OCI-M1 (cell line): ENCODE measurements around the gene DENND5B.
A peak's percentile ranks its signal among the peaks of the same experiment; 100 is the strongest.
"Not testable (repeated sequence)": the region's sequence is repeated elsewhere in the genome, so short reads cannot be mapped to it uniquely, and the experiment has no call there.

Experiments
- DNase-seq: peaks from one replicate; lab custom pipeline; 2025; lab: John Stamatoyannopoulos, UW

The DENND5B gene

DNA sequence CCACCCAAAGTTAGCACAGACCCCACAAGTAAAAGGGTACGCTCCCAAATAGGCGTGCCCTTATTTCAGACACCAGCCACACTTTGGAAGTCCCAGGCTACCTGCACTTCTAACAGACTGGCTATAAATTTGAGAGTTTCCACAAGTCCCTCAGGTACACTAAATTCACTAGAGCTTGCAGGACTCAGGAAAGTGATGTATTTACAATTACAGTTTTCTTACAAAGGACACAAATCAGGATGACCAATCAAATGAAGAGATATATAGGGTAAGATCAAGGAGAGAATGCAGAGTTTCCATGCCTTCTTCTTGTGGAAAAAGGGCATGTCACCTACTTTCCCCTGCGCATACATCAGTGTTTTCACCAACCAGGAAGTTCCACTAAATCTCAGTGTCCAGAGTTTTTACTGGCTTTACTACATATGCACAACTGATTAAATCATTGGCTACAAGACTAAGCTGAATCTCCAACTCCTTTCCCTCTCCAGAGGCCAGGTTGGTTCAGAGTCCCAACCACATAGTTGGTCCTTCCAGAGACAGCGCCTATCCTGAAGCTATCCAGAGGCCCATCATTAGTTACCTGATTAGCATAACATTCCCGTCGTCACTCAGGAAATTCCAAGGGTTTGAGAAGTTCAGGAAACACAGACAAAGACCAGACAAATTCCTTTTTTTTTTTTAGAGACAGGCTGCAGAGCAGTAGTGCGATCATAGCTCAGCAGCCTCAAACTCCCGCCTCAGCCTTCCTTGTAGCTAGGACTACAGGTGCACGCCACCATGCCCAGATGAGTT is 84.2 kb downstream of the DENND5B start:
- no peak for DNase-seq

DNA sequence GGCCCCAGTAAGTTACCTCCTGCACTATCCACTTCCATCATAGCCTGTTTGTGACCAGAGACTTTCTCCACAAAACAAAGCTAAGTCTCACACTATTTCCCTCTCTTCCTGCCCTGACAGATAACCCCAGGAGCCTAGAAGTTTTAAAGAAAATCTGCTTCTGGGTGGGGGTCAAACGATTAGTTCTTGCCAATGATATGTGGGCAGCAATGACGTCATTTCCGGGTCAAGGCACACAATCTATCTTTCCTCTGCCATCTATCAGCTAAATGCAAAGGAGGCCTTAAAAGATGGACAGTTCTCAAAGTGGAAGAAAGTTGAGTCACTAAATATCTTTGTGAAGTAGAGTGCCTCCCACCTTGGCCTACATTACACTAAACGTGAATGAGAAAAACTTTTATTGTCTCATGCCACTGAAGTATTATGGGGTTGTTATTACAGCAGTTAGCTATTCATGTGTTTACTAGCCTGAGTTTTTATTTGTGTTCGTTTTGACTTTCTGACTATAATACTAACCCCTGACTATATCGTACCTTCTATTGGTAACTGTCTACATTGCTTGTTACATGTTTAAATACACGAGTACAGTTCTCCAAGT is 86.2 kb downstream of the DENND5B start:
- no peak for DNase-seq

DNA sequence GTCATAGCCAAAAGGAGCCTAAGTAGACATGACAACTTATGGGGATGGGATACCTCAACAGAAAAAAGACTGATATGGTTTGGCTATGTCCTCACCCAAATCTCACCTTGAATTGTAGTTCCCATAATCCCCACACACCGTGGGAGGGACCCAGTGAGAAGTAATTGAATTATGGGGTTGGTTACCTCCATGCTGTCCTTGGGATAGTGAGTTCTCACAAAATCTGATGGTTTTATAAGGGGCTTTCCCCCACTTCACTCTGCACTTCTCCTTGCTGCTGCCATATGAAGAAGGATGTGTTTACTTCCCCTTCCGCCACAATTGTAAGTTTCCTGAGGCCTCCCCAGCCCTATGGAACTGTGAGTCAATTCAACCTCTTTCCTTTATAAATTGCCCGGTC is 89.9 kb downstream of the DENND5B start:
- not testable (repeated sequence) for DNase-seq

DNA sequence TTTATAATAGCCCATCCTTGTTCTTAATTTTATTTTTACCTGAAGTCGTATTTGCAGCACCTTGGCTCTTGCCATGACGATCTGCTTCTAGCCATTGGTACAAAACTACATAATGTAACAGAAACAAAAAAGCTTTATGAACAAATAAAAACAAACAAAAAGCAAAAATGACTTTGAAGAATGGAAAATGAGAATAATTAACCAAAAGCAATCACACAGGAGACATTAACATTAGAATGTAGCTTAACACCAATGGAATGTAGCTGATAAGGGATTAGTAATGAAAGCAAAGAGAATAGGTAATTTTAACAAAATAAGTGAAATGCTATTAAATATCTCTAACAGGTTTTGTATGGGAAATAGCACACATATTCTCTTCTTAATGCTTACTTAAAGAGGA is 91.4 kb downstream of the DENND5B start:
- DNase-seq = no peak

DNA sequence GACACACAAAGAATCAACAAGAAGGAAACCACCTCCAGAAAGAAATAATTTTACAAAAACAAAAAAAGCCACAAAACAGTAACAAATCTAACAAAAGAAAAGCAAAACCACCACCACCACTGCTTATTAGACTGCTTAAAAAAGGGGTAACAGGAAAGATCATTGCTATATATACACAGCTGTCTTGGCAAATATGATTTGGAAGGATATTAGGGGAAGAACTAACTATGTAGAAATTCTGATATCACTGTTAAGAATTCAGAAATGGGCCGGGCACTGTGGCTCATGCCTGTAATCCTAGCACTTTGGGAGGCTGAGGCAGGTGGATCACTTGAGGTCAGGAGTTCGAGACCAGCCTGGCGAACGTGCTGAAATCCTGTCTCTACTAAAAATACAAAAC is 92.5 kb downstream of the DENND5B start:
- DNase-seq = no peak

DNA sequence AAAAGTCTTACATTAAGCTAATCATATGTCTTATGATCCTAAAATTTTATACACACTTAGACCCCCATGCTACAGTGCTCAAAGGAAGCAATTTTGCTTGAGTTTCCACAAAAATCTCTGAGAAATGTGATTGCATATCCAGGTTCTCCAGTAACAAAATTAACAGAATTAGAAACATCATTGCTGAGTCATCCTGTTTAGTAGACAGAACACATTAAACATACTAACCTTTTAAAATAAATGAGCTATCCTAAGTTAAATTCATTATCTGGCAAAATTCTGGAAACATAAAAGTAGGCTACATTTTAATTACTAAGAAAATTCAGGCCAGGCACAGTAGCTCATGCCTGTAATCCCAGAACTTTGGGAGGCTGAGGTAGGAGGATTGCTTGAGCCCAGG is 94.7 kb downstream of the DENND5B start:
- no peak for DNase-seq

DNA sequence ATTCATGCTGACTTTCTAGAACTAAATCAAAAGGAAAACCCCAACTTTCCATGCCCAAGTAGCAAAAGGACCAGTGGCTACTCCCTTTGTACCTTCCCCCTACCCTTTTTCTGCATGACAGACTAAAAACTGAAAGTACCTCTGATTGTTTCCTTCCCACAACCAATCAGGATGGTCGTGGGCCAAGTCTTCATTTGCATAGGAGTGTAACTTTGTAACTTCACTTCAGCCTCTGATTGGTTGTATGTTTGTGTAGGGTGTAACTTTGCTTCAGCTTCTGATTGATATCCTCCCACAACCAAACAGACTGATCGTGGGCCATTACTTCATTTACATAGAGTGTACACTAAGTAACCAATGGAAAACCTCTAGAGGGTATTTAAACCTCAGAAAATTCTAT is 96.5 kb downstream of the DENND5B start:
- peak; percentile 56 for DNase-seq

DNA sequence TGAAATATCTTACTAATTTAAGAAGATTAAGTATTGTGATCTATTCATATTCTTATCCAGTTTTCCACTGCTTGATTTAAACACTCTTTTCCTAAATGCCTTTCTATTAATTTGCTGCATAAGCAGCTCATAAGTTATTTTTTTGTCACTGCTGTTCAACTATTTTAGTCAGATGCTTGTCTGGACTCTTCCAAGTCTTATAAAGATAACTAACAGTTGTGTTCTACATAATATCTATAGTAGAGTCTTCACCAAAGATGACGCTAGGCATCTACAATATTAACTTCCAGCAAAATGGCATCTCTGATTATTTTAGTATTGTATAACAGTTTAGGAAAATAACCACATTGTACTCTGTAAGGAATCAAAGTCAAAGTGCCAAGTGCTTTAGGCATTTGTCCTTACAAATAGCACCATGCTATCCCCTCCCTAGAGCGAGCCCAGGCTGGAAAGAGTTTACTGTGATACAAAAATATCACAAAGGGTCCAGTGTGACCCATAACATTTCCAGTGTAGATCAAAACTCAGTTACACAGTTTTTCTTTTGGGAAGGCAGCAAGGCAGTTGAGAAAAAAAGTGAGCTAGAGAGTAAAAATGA is 98.2 kb downstream of the DENND5B start:
- DNase-seq = no peak

DNA sequence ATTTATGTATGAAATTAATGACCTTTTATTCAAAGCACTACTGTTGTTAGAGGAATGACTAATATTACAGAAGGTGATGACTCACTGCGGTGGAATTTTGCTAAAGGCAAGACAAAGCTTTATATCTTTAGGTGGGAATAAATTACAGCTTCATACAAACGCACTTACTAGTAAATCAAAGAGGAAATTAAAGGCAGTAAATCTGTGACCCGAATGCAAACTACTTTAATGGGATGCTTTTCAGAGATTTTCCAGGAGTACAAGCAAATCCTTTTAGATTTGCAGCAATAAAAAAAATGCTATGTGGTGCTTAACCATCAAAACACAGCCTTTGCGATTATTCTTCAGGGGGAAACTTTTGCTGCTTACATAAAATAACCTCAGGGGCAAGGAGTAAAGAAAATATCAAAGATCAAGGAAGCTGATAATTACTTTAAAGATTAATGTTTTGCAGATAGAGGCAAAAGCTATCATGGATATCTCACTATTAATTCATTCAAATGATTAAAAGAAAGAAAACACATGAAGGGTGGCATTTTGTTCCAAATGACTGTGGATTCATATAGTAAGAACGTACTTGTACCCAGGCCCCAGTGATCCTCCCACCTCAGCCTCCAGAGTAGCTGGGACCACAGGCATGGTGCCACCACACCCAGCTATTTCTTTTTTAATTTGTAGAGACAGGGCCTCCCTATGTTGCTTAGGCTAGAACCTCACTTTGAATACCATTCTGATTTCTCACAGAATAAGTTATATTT is 98.9 kb downstream of the DENND5B start:
- no peak for DNase-seq

DNA sequence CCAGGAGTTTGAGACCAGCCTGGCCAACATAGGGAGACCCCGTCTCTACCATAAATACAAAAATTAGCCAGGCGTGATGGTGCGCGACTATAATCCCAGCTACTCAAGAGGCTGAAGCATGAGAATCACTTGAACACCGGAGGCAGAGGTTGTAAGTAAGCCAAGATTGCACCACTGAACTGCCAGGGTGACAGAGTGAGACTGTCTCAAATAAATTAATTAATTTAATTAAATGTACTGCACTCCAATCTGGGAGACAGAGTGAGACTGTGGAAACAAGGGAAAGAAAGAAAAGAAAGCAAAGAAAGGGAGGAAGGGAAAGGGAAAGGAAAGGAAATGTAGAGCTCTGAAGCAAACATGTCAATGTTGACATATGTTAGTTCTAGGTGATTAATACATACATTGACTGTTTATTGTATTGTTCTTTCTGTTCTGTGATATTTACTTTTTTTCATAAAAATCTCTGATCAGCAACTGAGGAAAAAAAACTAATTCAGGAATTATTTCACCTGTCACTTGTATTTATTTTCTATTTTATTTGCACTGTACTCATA is 99.6 kb downstream of the DENND5B start:
- DNase-seq = no peak

DNA sequence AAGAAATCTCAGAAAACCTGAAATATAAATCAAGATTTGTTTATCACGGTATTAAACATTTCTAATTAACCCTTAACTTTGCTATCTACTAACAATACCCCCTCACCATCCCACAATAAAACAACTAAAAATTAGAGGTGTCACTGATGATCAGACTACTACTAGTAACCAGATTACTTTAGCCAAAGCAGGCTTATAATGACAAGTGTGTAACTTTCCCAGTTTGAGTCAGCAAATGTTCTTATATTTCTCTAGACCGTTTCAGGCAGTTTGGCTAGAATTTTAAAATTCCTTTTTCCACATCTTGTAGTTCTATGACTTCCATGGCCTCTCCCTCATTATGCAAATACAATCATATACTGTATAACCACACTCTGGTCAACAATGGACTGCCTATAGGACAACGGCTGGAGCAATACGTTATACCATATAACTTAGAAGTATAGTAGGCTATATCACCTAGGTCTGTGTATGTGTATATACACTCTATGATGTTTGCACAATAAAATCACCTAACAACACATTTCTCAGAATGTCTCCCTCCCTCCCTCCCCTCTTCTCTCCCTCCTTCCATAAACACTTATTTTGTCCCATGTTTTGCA is 102.1 kb downstream of the DENND5B start:
- DNase-seq = no peak

DNA sequence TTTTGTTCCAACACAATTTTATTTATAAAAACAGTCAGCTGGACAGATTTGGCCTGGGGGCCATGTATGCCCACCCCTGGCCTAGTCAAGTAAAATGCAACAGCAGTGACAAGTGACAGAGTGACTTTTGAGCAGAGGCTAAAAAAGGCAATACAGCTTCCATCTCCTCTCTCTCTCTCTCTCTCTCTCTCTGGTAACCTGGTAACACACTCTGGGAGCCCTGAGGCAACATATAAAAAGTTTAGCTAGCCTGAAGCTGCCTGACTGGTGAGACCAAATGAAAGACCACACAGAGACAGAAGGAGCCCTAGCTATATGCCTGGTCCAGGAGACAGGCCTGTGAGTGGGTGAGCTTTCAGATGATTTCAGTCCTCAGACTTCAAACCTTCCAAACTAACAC is 105.4 kb downstream of the DENND5B start:
- no peak for DNase-seq

DNA sequence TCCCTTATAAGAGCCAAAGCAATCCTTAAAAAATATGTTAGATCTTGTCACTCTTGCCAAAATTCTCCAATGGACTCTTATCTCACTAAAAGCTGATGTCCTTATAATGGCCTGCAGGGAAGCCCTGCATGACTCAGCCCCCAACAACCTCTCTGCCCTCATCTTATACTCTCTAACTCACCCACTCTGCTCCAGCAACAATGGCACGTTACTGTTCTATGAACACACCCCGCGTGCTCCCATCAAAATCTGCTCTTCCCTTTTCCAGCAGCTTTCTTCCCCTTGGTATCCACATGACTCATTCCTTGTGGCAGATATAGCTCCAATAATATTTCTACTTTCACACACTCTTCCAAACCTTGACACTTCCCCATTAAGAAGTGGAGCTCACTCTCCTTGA is 108.1 kb downstream of the DENND5B start:
- DNase-seq = no peak

DNA sequence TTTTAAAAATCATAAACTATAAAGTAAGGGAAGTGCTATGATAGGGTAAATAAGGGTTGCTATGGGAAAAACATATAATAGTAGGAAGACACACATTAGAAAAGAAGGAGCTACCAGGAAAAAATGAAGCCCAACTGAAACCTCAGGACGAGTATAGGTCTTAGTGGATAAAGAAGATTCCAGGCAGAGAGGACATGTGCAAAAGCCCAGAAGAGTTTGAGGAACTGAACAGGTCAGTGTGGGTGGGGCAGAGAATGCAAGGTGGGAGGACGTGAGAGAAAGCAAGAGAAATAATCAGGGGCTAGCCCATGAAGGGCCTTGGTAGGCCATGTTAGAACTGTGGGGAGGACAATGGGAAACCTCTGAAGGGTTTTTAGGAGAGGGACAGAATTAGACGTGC is 109.5 kb downstream of the DENND5B start:
- DNase-seq = no peak

DNA sequence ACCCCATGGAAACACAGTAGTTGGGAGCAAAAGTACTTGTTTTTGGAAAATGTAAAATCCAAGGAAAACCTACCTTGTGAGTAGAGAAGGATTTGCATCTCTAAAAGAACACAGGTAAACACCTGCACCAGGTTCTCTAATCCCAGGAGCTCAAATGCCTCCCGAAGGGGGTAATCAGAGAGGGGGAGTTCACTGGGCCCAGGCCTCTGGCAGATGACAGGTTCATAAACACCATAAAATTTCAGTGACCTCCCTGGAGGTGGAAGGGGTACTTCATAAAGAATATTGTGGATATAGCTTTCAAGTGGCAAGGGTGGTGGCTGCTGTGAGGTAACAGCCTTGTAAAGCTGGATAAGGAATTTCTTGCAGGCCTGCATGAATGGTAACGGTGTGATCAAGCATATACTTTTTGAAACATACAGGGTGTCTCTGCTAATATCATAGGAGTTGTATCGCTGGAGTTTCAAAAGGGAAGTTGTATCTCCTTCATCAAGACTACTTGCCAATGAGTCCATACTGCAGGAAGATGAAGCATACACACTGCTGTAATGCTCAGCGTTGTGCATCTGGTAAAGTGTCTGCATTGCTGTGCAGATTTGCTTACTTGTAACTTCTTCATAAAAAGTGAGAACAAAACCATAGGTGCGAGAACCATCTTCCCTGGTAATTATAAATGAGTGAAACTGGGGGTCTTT is 111.3 kb downstream of the DENND5B start:
- no peak for DNase-seq

DNA sequence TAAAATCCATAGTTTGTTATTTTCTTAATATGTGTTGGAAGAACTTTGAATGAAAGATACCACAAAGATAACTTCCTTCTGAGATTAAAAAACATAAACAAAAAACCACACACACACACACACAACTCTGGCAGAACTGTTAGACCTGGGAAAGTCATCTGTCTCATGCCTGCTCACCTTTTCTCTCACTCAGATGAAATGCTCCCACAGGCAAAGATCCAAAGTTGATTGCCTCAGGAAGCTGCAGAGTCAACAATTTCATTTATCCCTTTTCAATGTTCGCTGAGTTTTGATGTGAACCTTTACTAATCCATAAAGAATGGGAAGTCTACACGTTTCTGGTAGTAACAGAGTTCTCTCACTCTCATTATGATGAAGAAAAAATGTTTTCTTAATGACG is 112.0 kb downstream of the DENND5B start:
- DNase-seq = no peak

DNA sequence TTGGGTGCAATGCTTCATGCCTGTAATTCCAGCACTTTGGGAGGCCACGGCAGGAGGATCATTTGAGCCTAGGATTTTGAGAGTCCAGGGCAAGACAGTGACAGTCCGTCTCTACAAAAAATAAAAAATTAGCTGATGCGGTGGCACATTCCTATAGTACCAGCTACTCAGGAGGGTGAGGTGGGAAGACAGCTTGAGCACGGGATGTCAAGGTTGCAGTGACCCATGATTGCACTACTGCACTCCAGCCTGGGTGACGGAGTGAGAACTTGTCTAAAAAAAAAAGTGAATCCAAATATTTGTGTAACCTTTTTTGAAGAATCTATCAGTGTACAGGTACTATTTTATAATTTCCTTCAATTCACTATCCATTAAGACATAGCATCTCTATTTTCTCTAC is 112.5 kb downstream of the DENND5B start:
- DNase-seq = no peak

DNA sequence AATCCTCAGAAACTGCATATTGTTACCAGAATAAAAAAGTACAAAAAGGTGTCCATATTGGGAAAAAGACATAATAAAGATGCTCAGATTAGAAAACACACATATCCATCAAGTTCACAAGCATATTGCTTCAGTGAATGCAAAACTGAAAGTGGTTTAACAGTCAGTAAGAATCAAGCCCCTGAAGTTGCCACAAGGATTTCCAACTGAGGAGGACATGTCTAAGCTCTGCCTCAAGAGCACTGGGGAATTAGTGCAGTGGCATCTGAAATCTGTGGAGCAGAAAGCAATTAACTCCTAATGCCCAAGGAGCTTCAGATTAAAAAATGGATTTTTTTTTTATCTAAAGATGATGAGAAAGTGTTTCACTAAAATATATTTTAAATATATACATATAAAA is 113.2 kb downstream of the DENND5B start:
- DNase-seq = peak; percentile 59

DNA sequence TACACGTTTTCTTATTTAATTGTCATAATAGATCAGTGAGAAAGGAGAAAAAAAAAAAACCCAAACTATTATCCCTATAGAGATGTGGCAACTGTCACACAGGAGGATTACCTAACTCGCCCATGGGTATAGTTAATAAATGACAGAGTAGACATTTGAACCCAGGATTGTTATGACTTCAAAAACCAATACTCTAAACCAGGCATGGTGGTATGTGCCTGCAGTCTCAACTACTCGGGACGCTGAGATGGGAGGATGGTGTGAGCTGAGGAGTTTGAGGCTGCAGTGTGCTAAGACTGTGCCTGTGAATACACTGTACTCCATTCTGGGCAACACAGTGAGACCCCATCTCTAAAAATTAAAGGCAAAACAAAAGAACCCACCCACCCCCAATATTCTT is 114.5 kb downstream of the DENND5B start:
- DNase-seq = no peak

DNA sequence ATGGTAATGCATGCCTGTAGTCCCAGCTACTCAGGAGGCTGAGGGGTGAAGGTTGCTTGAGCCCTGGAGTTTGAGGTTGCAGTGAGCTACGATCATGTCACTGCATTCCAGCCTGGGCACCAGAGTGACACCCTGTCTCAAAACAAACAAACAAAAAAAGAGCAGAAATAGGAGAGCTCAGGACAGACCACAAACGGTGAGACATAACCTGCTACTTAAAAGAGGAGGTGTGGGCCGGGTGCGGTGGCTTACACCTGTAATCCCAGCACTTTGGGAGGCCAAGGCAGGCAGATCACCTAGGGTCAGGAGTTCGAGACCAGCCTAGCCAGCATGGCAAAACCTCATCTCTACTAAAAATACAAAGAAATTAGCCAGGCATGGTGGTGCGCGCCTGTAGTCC is 115.3 kb downstream of the DENND5B start:
- DNase-seq = not testable (repeated sequence)

DNA sequence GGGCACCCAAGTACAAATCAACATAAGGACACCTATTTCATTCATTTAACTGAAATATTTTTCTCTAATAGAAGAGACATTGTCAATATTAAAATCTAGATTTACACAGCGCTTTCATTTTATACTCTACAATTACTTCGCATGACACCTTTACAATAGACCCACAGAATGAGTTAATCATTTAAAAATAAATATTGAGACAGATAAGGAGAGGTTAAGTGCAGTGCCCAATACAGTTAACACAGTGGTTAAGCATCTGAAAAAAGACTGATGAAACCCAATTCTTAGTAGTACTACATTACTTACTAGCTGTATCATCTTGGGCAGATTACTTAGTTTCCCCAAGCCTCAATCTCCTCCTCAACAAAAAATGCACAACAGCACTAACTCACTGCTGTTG is 116.2 kb downstream of the DENND5B start:
- DNase-seq = no peak
